K562 (cell line): ENCODE measurements around the gene MYBPH.

Source experiments
- CXXC5 ChIP-seq: fragments of 250-450 bp; sonication (Bioruptor Pico); IDR thresholded peaks from 2 replicates; pipeline ENCODE4 v1.8.0; 2022; ENCODE audit warnings: inconsistent platforms, mild to moderate bottlenecking, moderate library complexity
- EP300 ChIP-seq: IDR thresholded peaks from 2 replicates; pipeline ENCODE4 v1.6.1; 2012; ENCODE audit warnings: low read length, improper control_type of control experiment
- HNRNPK ChIP-seq: fragments of 200-400 bp; formaldehyde crosslinking; IDR thresholded peaks from one replicate; pipeline ENCODE4 v1.6.1; 2018; ENCODE audit warnings: mild to moderate bottlenecking, low read depth, low read length; ENCODE audit not compliant: poor library complexity, severe bottlenecking
- MCM7 ChIP-seq, 2 experiments: fragments of 450-650 bp; IDR thresholded peaks; 2 replicates each; pipeline ENCODE4 v1.6.1; 2016 to 2018
- TARDBP ChIP-seq: fragments of 450-650 bp; IDR thresholded peaks from 2 replicates; pipeline ENCODE4 v1.6.1; 2016
- ZNF318 ChIP-seq, 2 experiments: fragments of 450-650 bp; IDR thresholded peaks; 2 replicates each; pipeline ENCODE4 v1.6.1; 2016; ENCODE audit warnings: mild to moderate bottlenecking in 2 of 2, borderline replicate concordance in 1 of 2, low read depth in 1 of 2, moderate library complexity in 1 of 2
- TF ChIP-seq, protein P1 (sequence below), 3 experiments: IDR thresholded peaks in 2 of 3; conservative IDR thresholded peaks in 1 of 3; 2 replicates each; pipeline ENCODE4 v1.5.1; 2011 to 2012; ENCODE audit warnings: low read length in 3 of 3, mild to moderate bottlenecking in 3 of 3, control low read depth in 2 of 3, improper control_type of control experiment in 1 of 3, inconsistent platforms in 1 of 3, low read depth in 1 of 3, mixed read lengths in 1 of 3, moderate library complexity in 1 of 3; ENCODE audit not compliant: insufficient read depth in 2 of 3

DNA sequence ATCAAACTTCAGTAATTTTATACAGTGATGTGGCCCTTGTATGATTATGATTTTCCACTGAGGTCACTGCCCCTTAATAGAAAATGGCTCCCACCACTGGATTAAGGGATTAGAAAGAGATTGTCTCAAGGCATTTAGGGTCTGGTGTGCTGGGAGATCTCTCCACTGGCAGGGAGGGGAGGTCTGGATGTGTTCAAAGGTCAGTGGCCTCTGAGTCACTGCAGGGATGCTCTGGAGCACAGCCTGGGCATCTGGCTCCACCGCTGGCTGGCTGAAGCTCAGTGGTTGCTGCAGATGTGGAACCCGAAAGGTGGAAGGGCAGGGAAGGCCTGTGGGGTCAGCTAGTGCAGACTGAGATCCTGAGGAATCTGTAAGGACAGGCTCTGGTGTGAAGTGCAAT is 29.1 kb upstream of the MYBPH start:
- TF ChIP-seq CXXC5 (CRISPR knock-in tag) (no peak), MCM7 (IDR thresholded peaks at IDR 0.05) (no peak), EP300 (no peak), ZNF318 (IDR thresholded peaks at IDR 0.05; ENCODE audit: borderline replicate concordance in 1 of 2, low read depth in 1 of 2) (no peak), HNRNPK (no peak), TARDBP (no peak)
- TF ChIP-seq, protein P1, sequence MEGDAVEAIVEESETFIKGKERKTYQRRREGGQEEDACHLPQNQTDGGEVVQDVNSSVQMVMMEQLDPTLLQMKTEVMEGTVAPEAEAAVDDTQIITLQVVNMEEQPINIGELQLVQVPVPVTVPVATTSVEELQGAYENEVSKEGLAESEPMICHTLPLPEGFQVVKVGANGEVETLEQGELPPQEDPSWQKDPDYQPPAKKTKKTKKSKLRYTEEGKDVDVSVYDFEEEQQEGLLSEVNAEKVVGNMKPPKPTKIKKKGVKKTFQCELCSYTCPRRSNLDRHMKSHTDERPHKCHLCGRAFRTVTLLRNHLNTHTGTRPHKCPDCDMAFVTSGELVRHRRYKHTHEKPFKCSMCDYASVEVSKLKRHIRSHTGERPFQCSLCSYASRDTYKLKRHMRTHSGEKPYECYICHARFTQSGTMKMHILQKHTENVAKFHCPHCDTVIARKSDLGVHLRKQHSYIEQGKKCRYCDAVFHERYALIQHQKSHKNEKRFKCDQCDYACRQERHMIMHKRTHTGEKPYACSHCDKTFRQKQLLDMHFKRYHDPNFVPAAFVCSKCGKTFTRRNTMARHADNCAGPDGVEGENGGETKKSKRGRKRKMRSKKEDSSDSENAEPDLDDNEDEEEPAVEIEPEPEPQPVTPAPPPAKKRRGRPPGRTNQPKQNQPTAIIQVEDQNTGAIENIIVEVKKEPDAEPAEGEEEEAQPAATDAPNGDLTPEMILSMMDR (IDR thresholded peaks at IDR 0.05 in 2 of 3, conservative IDR thresholded peaks at IDR 0.05 in 1 of 3; ENCODE audit: insufficient read depth in 2 of 3, low read depth in 1 of 3, low read length in 3 of 3) = no peak
